ENCODE measurements around the gene CFB. TPM values are rescaled to one million over a fixed set of nuclear protein-coding genes. Genes with fewer than 3 reads are reported as not detected.
"Not testable (repeated sequence)": the region's sequence is repeated elsewhere in the genome, so short reads cannot be mapped to it uniquely, and the experiment has no call there.

Gene CFB
- total RNA-seq, result 1,916 TPM

DNA sequence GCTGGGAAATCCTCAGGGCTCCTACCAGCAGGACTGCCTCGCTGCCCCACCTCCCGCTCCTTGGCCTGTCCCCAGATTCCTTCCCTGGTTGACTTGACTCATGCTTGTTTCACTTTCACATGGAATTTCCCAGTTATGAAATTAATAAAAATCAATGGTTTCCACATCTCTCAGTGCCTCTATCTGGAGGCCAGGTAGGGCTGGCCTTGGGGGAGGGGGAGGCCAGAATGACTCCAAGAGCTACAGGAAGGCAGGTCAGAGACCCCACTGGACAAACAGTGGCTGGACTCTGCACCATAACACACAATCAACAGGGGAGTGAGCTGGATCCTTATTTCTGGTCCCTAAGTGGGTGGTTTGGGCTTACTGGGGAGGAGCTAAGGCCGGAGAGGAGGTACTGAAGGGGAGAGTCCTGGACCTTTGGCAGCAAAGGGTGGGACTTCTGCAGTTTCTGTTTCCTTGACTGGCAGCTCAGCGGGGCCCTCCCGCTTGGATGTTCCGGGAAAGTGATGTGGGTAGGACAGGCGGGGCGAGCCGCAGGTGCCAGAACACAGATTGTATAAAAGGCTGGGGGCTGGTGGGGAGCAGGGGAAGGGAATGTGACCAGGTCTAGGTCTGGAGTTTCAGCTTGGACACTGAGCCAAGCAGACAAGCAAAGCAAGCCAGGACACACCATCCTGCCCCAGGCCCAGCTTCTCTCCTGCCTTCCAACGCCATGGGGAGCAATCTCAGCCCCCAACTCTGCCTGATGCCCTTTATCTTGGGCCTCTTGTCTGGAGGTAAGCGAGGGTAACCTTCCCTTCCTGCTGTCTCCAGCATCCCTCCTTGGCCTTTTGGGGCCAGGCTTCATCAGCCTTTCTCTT lies at the start of gene CFB:
Gene CFB (plus strand): TSS at position 589 of the 863 bp plus-strand sequence. CDS start 127 bp downstream, at position 716.
- peak; percentile 87 for ATAC-seq
- peak; percentile 97 for DNase-seq (ENCODE audit: low spot score)

DNA sequence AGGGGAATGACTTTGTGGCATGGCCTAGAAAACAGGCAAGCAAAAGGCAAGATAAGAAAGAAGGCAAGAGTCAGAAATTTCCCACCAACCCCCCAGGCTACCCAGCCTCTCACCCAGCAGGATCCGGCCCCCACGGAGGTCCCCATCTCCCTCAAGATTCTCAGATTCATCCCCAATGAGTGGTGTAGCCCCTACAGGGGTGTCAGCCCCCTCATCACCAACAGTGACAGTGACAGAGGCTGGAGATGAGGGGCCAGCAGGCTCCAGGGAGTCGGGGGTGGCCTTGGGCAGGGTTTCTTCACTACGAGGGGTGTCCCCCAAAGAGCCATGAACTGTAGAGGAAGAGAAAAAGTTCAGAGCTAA lies 49.4 kb upstream of the CFB start:
- DNase-seq (ENCODE audit: low spot score), result no peak
- no peak for ATAC-seq

DNA sequence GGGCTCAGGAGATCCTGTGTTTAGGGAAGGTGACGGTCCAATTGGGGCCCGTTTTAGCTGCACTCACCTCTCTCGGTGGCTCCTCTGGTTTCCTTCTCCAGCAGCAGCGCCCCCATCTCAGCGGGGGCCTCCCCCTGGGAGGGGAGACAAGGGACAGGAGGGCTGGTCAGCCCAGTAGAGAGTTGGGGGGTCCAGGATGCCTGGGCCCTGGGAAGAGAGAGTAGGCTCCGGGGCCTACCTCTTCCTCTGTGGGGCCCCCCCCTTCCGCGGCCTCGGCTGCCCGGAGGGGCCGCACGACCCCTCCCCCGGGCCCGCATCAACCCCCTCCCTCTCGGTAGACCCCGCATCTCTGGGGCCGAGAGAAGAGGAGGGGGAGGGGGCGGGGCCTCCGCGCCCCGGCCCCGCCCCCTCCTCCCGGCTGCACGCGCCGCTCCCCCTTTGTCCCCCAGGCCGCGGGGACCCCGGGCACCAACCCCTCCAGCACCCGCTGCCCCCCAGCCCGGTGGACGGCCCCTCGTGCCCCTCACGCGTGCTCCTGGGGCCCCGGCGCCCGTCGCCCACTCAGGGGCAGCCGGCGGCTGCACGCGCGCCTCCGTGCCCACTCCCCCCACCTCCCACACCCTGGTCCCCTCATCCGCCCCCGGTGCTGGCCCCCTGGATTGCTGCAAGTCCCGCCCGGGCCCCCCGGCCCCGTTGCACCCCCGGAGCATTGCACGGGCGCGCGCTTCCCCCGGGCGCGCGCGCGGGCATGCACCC lies 48.9 kb upstream of the CFB start:
- ATAC-seq, result no peak

GRCh38 chr6:31897612-31898382 lies 48.1 kb upstream of the CFB start, which contains the start of gene EHMT2:
EHMT2 (minus strand) TSS chr6:31897698; CDS start chr6:31897677, 21 bp downstream.
- ATAC-seq, result peak; percentile 61
- peak; percentile 88 for DNase-seq (ENCODE audit: low spot score)

More for the DNA sequence above, 48.9 kb upstream of the CFB start:
- no peak for DNase-seq (ENCODE audit: low spot score)

DNA sequence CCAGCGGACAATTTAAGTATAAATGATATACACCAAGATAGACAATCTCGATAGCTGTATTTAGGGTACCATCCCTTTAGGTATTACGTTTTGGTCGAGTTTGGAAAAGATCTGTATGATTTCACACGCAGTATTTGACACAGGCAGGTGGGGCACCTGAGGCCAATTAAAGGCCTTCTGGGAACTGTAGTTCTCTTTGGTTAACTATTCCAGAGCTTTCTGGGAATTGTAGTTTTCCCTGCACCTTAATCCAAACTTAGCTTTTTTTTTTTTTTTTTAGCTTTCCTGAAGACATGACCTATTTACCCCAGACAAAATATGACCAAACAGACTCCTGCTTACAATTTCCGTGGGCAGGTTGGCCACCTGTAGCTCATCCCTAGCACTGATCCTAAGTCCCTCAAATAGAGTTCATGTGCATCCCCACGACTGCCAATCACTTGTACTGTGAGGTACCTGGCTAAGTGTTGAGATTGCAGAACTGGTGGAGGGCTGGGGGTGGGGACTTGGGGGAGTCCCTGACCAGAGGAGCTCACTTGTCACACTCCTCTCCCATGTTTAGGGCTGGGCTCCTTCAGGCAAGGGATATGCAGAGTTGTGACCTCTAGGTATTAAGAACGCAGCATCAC lies 47.4 kb upstream of the CFB start:
- DNase-seq (ENCODE audit: low spot score) (no peak), ATAC-seq (peak; percentile 45)

DNA sequence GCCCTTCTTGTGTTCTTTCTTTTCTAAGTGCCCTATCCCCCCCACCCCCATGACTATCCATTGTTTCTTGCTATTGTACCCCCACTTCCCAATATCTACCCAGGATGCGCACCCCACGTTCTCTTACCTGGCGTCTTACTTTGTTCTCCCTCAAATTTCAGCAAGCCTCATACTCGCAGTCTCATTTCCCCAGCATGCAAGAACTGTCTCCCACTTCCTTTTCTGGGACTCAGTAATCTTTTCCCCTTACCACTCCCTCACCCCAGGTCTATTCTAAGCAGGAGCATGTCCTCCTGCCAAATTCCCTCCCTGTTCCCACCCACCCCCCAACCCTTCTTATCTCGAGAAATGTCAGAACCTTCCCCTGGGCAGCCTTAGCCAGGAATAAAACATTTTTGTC lies 46.7 kb upstream of the CFB start:
- ATAC-seq, result no peak
- no peak for DNase-seq (ENCODE audit: low spot score)

GRCh38 chr6:31899882-31900722 lies 45.8 kb upstream of the CFB start:
- ATAC-seq, result no peak
- DNase-seq (ENCODE audit: low spot score), result no peak

DNA sequence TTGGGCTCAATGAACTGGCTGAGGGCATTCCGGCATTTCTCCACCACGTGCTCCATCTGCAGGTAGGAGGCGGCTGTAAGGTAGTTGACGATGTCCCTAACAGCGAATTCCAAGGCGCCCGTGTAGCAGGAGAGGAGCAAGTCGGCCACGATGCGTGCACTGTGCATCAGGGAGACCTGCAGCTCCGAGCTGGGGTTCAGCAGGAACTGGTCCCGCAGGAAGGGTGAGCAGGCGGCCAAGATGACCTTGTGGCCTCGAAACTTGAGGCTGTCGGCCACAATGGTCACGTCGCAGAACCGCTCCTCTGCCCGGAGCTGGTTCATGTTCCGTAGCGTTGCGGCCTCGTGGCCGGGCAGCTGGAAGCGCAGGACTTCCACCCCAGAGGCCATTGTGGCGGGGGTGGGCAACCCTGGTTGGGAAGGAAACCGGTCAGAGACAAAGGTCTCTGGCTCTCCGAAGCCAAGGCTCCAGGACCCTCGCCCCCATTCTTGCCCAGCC lies 44.9 kb upstream of the CFB start:
- ATAC-seq (peak; percentile 2), DNase-seq (ENCODE audit: low spot score) (no peak)

DNA sequence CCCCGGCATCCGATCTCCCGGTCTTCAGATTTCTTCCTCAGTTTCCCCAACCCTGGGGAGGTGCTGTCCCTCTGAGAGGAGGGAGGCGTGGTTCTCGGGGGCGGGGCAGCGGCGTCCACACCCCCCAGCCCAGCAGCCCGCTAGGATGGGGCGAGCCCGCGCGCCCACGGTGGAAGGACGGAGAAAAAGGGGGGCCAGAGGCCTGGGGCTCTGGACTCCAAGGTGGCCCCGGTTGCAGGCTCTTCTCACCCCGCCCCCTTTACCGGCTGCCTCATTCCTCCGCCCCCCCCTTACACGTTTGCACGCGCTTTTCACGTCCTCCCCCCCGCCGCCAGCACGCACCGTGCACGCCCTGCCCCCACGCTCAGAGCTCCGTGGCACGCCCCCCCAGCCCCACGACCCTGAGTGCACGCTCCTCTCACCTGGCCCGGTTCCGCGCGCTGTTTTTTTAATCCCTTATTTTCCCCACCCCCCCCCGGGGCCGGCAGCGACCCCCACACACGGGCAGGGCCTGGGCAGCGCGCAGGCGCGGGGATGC lies 44.4 kb upstream of the CFB start:
- DNase-seq (ENCODE audit: low spot score) (peak; percentile 73), ATAC-seq (peak; percentile 35)

DNA sequence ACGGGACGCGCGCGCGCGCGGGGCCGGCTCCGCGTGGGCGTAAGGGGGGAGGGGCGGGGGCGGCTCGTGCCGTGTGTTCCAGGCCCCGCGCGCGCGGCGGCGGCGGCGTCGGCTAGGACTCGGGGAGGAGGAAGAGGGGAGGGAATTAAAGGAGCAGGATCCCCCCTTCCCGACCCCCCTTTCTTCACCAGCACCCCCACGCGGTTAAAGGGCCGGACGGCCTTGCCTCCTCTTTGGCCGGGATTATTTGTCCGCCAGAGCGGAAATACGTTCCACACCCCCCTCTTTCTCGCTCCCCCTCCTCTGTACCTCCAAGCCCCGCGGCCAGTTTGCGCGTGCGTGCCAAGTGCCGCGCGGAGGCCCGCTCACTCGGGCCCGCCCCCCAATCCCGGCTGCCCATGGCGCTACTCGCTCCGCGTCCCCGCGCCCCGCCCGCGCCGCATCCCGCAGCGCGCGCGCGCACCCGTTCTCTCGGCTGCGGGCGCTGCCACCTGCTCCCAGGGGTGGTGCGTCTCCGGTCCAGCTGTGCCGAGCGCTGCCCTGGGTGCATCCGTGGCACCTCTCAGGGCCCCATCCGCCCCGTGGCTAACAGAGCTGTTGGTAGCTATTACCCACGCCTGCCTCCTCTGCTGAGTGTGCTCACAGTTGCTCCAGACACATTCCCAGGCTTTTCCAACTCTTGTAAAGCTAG lies 43.8 kb upstream of the CFB start, which contains the start of gene ZBTB12:
Gene ZBTB12 (minus strand): TSS at position 134 of the 691 bp plus-strand sequence. CDS start 781 bp downstream, outside the sequence.
- peak; percentile 75 for ATAC-seq
- DNase-seq (ENCODE audit: low spot score), result peak; percentile 92

GRCh38 chr6:31903957-31904356 lies 41.9 kb upstream of the CFB start:
- DNase-seq (ENCODE audit: low spot score), result no peak
- ATAC-seq, result no peak

GRCh38 chr6:31905041-31905440 lies 40.9 kb upstream of the CFB start:
- DNase-seq (ENCODE audit: low spot score) (no peak), ATAC-seq (no peak)

DNA sequence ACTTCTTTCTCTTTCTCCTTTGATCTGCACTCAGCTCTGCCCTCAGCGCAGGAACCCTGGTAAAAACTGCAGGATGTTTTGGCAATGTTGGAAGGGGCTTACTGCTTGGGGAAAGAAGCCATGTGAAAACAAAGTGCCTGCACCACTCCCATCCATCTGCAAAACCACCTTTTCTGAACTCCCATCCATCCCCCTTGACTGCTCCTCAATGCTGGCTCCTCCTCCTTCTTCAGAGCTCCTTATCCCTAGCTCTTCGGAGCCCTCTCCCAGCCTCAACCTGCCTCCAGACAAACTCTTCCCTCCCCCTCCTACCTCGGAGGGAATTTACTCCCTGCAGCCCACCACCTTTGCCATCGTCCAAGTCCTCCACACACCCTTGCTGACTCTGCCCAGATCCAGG lies 39.8 kb upstream of the CFB start:
- no peak for ATAC-seq
- DNase-seq (ENCODE audit: low spot score), result no peak

GRCh38 chr6:31906727-31907126 lies 39.2 kb upstream of the CFB start:
- DNase-seq (ENCODE audit: low spot score); ATAC-seq: not testable (repeated sequence)

- no peak for DNase-seq (ENCODE audit: low spot score)
- ATAC-seq, result peak; percentile 80
These were observed 38.6 kb upstream of the CFB start for GRCh38 chr6:31907158-31907813.

DNA sequence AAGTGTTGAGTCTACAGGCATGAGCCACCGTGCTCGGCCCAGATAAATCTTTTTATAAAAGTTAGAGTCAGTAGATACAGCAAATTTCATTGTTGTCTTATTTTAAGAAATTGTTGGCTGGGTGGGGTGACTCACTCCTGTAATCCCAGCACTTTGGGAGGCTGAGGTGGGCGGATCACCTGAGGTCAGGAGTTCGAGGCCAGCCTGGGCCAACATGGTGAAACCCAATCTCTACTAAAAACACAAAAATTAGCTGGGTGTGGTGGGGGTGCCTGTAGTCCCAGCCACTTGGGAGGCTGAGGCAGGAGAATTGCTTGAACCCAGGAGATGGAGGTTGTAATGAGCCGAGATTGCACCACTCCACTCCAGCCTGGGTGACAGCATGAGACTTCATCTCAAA lies 37.6 kb upstream of the CFB start:
- not testable (repeated sequence) for DNase-seq (ENCODE audit: low spot score)

DNA sequence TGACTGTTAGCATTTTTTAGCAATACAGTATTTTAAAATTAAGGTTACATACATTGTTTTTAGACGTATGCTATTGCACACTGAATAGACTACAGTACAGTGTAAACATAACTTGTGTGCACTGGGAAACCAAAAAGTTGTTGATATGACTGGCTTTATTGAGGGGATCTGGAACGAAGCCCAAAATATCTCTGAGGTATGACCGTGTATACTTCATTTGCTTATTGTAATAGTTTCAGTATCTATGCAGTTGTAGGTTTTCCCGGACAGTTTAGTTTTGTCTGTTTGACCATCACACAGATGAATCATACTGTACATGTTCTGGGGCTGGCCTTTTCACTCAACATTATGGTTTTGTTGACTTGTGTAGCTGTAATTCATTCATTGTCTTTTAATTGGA lies 37.1 kb upstream of the CFB start:
- no peak for ATAC-seq
- no peak for DNase-seq (ENCODE audit: low spot score)

More for the DNA sequence above, 37.6 kb upstream of the CFB start:
- not testable (repeated sequence) for ATAC-seq

DNA sequence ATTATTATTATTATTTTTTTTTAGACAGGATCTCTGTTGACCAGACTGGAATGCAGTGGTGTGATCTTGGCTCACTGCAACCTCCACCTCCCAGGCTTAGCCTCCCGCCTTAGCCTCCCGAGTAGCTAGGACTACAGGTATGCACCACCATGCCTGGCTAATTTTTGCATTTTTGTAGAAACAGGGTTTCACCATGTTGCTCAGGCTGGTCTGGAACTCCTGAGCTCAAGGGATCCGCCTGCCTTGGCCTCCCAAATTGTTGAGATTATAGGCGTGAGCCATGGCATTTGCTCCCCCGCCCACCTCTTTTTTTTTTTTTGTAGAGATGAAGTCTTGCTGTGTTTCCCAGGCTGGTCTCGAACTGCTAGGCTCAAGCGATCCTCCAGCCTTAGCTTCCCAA lies 36.6 kb upstream of the CFB start:
- DNase-seq (ENCODE audit: low spot score), result not testable (repeated sequence)

More for the DNA sequence above, 36.6 kb upstream of the CFB start:
- not testable (repeated sequence) for ATAC-seq

Measured in left lobe of liver (tissue), 2 donors.